ENCODE data around the gene MIA2.

Gene MIA2

GRCh38 chr14:39425947-39426346, 192.2 kb downstream of the MIA2 start:
- TF ChIP-seq CTCF (IDR thresholded peaks at IDR 0.05; ENCODE audit: low read depth, low read length): no peak
- no peak overlapping the region for H3K4me3 ChIP-seq (replicated peaks in 1 of 2; ENCODE audit: low read depth in 2 of 2, low read length in 2 of 2)
- no peak for DNase-seq (ENCODE audit: low read depth in 2 of 2)

GRCh38 chr14:39426605-39427004, 192.9 kb downstream of the MIA2 start:
- DNase-seq (ENCODE audit: low read depth in 2 of 2): peak; percentile 71 to 76
- peak; percentile 21 for TF ChIP-seq CTCF (IDR thresholded peaks at IDR 0.05; ENCODE audit: low read depth, low read length)
- H3K4me3 ChIP-seq (replicated peaks in 1 of 2; ENCODE audit: low read depth in 2 of 2, low read length in 2 of 2): no peak overlapping the region

- H3K4me3 ChIP-seq (replicated peaks in 1 of 2; ENCODE audit: low read depth in 2 of 2, low read length in 2 of 2): no peak overlapping the region
- DNase-seq (ENCODE audit: low read depth in 2 of 2): no peak
- no peak for TF ChIP-seq CTCF (IDR thresholded peaks at IDR 0.05; ENCODE audit: low read depth, low read length)
These were observed 194.4 kb downstream of the MIA2 start for GRCh38 chr14:39428118-39428517.

- peak in 1 of 2 donors; percentile 5 for DNase-seq (ENCODE audit: low read depth in 2 of 2)
- no peak for TF ChIP-seq CTCF (IDR thresholded peaks at IDR 0.05; ENCODE audit: low read depth, low read length)
These were observed 197.2 kb downstream of the MIA2 start for GRCh38 chr14:39430762-39431415.

GRCh38 chr14:39431416-39432178, 197.9 kb downstream of the MIA2 start:
- no peak for TF ChIP-seq CTCF (IDR thresholded peaks at IDR 0.05; ENCODE audit: low read depth, low read length)
- DNase-seq (ENCODE audit: low read depth in 2 of 2): peak; percentile 38 to 41
- H3K4me3 ChIP-seq (replicated peaks in 1 of 2; ENCODE audit: low read depth in 2 of 2, low read length in 2 of 2): peak overlapping the region; percentile 88 to 98

More at GRCh38 chr14:39430762-39431415, 197.2 kb downstream of the MIA2 start:
- peak overlapping the region; percentile 88 to 98 for H3K4me3 ChIP-seq (replicated peaks in 1 of 2; ENCODE audit: low read depth in 2 of 2, low read length in 2 of 2)

- DNase-seq (ENCODE audit: low read depth in 2 of 2): peak; percentile 97 to 98
- no peak for TF ChIP-seq CTCF (IDR thresholded peaks at IDR 0.05; ENCODE audit: low read depth, low read length)
- peak within 1 kb of the TSS; percentile 88 to 98 for H3K4me3 ChIP-seq (replicated peaks in 1 of 2; ENCODE audit: low read depth in 2 of 2, low read length in 2 of 2)
These were observed 198.5 kb downstream of the MIA2 start, which contains the start of gene FBXO33 for GRCh38 chr14:39432179-39432618. FBXO33 (minus strand) TSS chr14:39432433; CDS start chr14:39432162, 271 bp downstream.

All from cardiac fibroblast (primary cell).